HepG2 (cell line): ENCODE data around the gene BAHCC1. TPM values are rescaled to one million over a fixed set of nuclear protein-coding genes. Genes with fewer than 3 reads are reported as not detected.

Source experiments
- GATAD2A ChIP-seq: IDR thresholded peaks from 2 replicates; pipeline ENCODE4 v1.6.1; 2016
- KLF12 ChIP-seq: sonication (generic); formaldehyde crosslinking; IDR thresholded peaks from 2 replicates; pipeline ENCODE4 v1.4.0; 2020; ENCODE audit warnings: missing genetic modification reagents, borderline replicate concordance
- MLXIP ChIP-seq: sonication (generic); formaldehyde crosslinking; IDR thresholded peaks from 2 replicates; pipeline ENCODE4 v1.9.0; 2021; ENCODE audit warnings: missing genetic modification reagents, borderline replicate concordance
- SNAPC4 ChIP-seq: sonication (generic); formaldehyde crosslinking; IDR thresholded peaks from 2 replicates; pipeline ENCODE4 v1.4.0; 2020; ENCODE audit warnings: mild to moderate bottlenecking, missing genetic modification reagents
- SP140L ChIP-seq: sonication (generic); formaldehyde crosslinking; IDR thresholded peaks from 2 replicates; pipeline ENCODE4 v1.4.0; 2020; ENCODE audit warnings: missing genetic modification reagents, borderline replicate concordance
- THYN1 ChIP-seq: sonication (generic); formaldehyde crosslinking; IDR thresholded peaks from 2 replicates; pipeline ENCODE4 v1.8.1; 2023; ENCODE audit warnings: low read depth, mild to moderate bottlenecking, moderate library complexity, missing genetic modification reagents, borderline replicate concordance
- ZBTB3 ChIP-seq: sonication (generic); formaldehyde crosslinking; IDR thresholded peaks from 2 replicates; pipeline ENCODE4 v1.4.0; 2020; ENCODE audit warnings: low read depth, mild to moderate bottlenecking, moderate library complexity, missing genetic modification reagents, borderline replicate concordance
- ZMAT5 ChIP-seq: sonication (generic); formaldehyde crosslinking; IDR thresholded peaks from 2 replicates; pipeline ENCODE4 v1.5.0; 2020; ENCODE audit warnings: mild to moderate bottlenecking, low read depth, missing genetic modification reagents, borderline replicate concordance
- ZNF318 ChIP-seq: sonication (generic); formaldehyde crosslinking; IDR thresholded peaks from 2 replicates; pipeline ENCODE4 v1.4.0; 2020; ENCODE audit warnings: mild to moderate bottlenecking, missing genetic modification reagents
- ZNF333 ChIP-seq: sonication (generic); formaldehyde crosslinking; IDR thresholded peaks from 2 replicates; pipeline ENCODE4 v1.4.0; 2020; ENCODE audit warnings: mild to moderate bottlenecking, missing genetic modification reagents, borderline replicate concordance
- ZNF644 ChIP-seq: IDR thresholded peaks from 2 replicates; pipeline ENCODE4 v1.6.1; 2016; ENCODE audit warnings: low read depth
- polyA plus RNA-seq, 8 experiments: library from polyadenylated mRNA; depleted of rRNA in 3 of 8; stranded (reverse) in 7 of 8; unstranded in 1 of 8; fragments of >200 nt; fragmentation: Illumina TruSeq in 4 of 8; extraction: Trizol in 4 of 8; gene quantifications; 2 replicates each; pipeline versions ENCODE4 v1.2.1 to v1.2.3, GENCODE V29; 2011 to 2016; ENCODE audit warnings: low read depth in 4 of 8, missing spikeins in 1 of 8, mixed read lengths in 1 of 8; ENCODE audit not compliant: insufficient read depth in 1 of 8
- total RNA-seq, 5 experiments: library from RNA; depleted of rRNA; stranded (reverse); fragments of >200 nt; fragmentation: Illumina TruSeq; extraction: Trizol; gene quantifications; 2 replicates each; pipeline ENCODE4 v1.2.3, GENCODE V29; 2016; ENCODE audit warnings: low read depth in 1 of 5

BAHCC1 gene
- total and polyA plus RNA-seq, 2 of the 13 experiments (the other 11 are each of a cell fraction or from before 2014, with no cell fraction given): 1.4 to 1.7 TPM

GRCh38 chr17:81484195-81484979 is 89.1 kb downstream of the BAHCC1 start (continued):
- TF ChIP-seq ZMAT5 (CRISPR knock-in tag): no peak
- TF ChIP-seq ZBTB3 (CRISPR knock-in tag): no peak
- no peak for TF ChIP-seq SNAPC4 (CRISPR knock-in tag)
- TF ChIP-seq GATAD2A: peak; percentile 31; the same call in 1 of the 2 replicates
- TF ChIP-seq THYN1 (CRISPR knock-in tag): no peak
- no peak for TF ChIP-seq SP140L (CRISPR knock-in tag)
- peak; percentile 3; the same call in 1 of the 2 replicates for TF ChIP-seq KLF12 (CRISPR knock-in tag)
- TF ChIP-seq ZNF644 (CRISPR knock-in tag): no peak
- peak; percentile 69; the same call in 1 of the 2 replicates for TF ChIP-seq ZNF333 (CRISPR knock-in tag)
- no peak for TF ChIP-seq ZNF318 (CRISPR knock-in tag)
- TF ChIP-seq MLXIP: peak; percentile 43; the same call in 1 of the 2 replicates
